ENCODE measurements around the gene TMEM255A.
A peak's percentile ranks its signal among the peaks of the same experiment; 100 is the strongest.

The TMEM255A gene

DNA sequence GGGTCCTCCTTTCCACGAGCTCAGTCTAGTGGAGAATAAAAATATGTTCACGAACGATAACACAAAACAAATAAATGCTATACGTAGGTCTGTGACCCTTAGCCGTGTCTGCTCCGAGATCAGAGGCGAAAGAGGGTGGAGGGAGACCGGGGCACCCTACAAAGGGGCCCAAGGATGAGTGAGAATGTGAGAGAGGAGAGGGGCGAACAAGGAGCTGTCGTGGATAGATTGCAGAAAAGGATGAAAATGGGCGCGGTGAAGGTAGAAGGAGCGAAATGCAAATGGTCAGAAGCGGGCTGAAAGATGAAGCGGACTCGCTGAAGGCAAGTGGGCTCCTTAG lies 66.9 kb downstream of the TMEM255A start:
- Histone ChIP-seq H3K9ac (no peak overlapping the region), H3K4me3 (ENCODE audit: low read depth, low read length) (peak overlapping the region; percentile 79), H3K4me2 (ENCODE audit: low read length) (peak overlapping the region; percentile 77), H3K36me3 (ENCODE audit: control insufficient read depth, insufficient read depth, low read length) (no peaks in the 10 kb centered on the region), H3K9me3 (ENCODE audit: control insufficient read depth, low read length) (no peaks in the 10 kb centered on the region), H3K27ac (peak overlapping the region; percentile 91), H3K27me3 (ENCODE audit: control insufficient read depth, insufficient read depth, low read length) (no peaks in the 10 kb centered on the region), H2AFZ (peak overlapping the region; percentile 90), H3K4me1 (no peaks in the 10 kb centered on the region), H3K79me2 (peaks cover 7% of the 10 kb centered on the region)
- TF ChIP-seq CTCF (IDR thresholded peaks at IDR 0.05) = no peak

- Histone ChIP-seq H3K79me2 (peaks cover 7% of the 10 kb centered on the region), H3K27ac (no peak overlapping the region), H3K27me3 (ENCODE audit: control insufficient read depth, insufficient read depth, low read length) (no peaks in the 10 kb centered on the region), H3K36me3 (ENCODE audit: control insufficient read depth, insufficient read depth, low read length) (no peaks in the 10 kb centered on the region), H3K4me3 (ENCODE audit: low read depth, low read length) (no peak overlapping the region), H3K4me1 (no peaks in the 10 kb centered on the region), H3K9ac (no peak overlapping the region), H3K4me2 (ENCODE audit: low read length) (no peak overlapping the region), H2AFZ (no peak overlapping the region), H3K9me3 (ENCODE audit: control insufficient read depth, low read length) (no peaks in the 10 kb centered on the region)
- no peak for TF ChIP-seq CTCF (IDR thresholded peaks at IDR 0.05)
Measured at GRCh38 chrX:120242813-120243212, 68.4 kb downstream of the TMEM255A start.

- no peak overlapping the region for H2AFZ ChIP-seq
- peaks cover 4% of the 10 kb centered on the region for H3K79me2 ChIP-seq
- no peak overlapping the region for H3K9ac ChIP-seq
- H3K4me3 ChIP-seq (ENCODE audit: low read depth, low read length) = no peak overlapping the region
- no peaks in the 10 kb centered on the region for H3K36me3 ChIP-seq (ENCODE audit: control insufficient read depth, insufficient read depth, low read length)
- H3K27me3 ChIP-seq (ENCODE audit: control insufficient read depth, insufficient read depth, low read length) = no peaks in the 10 kb centered on the region
- no peaks in the 10 kb centered on the region for H3K4me1 ChIP-seq
- TF ChIP-seq CTCF (IDR thresholded peaks at IDR 0.05) = no peak
- no peak overlapping the region for H3K27ac ChIP-seq
- H3K4me2 ChIP-seq (ENCODE audit: low read length) = no peak overlapping the region
- H3K9me3 ChIP-seq (ENCODE audit: control insufficient read depth, low read length) = no peaks in the 10 kb centered on the region
Measured at GRCh38 chrX:120238933-120239332, 72.3 kb downstream of the TMEM255A start.

DNA sequence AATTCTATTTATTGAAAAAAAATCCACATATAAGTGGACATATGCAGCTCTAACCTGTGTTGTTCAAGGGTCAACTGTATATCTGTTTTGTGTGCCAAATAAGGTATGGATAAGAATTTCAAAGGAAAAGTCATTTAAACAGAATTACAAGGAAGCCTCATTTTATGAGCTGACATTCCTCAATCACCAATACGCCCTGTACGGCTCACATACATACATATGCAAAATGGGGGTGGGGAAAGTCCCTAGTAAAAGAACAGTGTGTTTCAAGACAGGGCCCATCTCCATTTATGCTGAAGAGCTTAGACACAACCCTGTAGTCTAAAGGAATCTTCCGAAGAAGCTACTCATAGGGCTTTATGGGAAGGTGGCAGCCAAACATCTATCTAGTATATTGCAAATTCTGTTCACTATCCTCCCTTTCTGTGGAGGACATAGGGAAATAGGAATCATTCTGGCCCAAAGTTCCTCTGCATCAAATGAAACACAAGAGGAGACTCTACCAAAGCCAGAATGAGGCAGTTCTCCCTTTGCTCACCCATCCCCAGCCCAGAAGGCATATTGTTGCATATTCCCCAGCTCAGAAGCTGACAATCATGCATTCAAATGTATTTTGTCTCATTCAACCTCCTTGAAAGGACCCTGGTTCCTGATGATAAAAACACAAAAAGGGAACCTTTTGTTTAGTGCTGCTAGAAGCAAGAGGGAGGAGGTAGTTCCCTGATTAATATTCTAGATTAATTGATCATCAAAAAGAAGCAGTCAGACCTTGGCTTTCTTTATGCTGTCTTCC lies 74.4 kb downstream of the TMEM255A start:
- Histone ChIP-seq H3K4me2 (ENCODE audit: low read length) (no peak overlapping the region), H3K79me2 (no peaks in the 10 kb centered on the region), H3K27me3 (ENCODE audit: control insufficient read depth, insufficient read depth, low read length) (no peaks in the 10 kb centered on the region), H3K9ac (no peak overlapping the region), H3K4me1 (no peaks in the 10 kb centered on the region), H3K27ac (no peak overlapping the region), H3K36me3 (ENCODE audit: control insufficient read depth, insufficient read depth, low read length) (no peaks in the 10 kb centered on the region), H2AFZ (no peak overlapping the region), H3K4me3 (ENCODE audit: low read depth, low read length) (no peak overlapping the region), H3K9me3 (ENCODE audit: control insufficient read depth, low read length) (no peaks in the 10 kb centered on the region)
- no peak for TF ChIP-seq CTCF (IDR thresholded peaks at IDR 0.05)

DNA sequence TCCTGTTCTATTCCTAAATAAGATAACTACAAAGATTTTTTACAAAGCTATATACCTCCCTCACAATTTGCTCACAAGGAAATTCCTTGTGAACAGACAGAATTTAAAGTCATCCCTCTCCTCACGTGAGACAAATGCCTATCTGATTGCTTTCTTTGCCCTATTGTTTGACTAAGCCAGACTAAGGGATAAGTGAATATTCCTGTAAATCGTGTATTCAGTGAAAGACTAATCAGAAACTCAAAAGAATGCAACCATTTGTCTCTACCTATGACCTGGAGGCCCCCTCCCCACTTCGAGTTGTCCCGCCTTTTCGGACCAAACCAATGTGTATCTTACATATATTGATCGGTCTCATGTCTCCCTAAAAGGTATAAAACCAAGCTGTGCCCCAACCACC lies 76.0 kb downstream of the TMEM255A start:
- Histone ChIP-seq H3K4me2 (ENCODE audit: low read length) (no peak overlapping the region), H3K4me1 (no peaks in the 10 kb centered on the region), H3K27ac (no peak overlapping the region), H3K36me3 (ENCODE audit: control insufficient read depth, insufficient read depth, low read length) (no peaks in the 10 kb centered on the region), H2AFZ (no peak overlapping the region), H3K9ac (no peak overlapping the region), H3K79me2 (no peaks in the 10 kb centered on the region), H3K27me3 (ENCODE audit: control insufficient read depth, insufficient read depth, low read length) (no peaks in the 10 kb centered on the region), H3K4me3 (ENCODE audit: low read depth, low read length) (no peak overlapping the region), H3K9me3 (ENCODE audit: control insufficient read depth, low read length) (no peaks in the 10 kb centered on the region)
- TF ChIP-seq CTCF (IDR thresholded peaks at IDR 0.05) = no peak

Measured in parathyroid adenoma (tissue), 2 donors.